Stimulated activated CD8-positive, alpha-beta memory T cell treated with anti-CD3 and anti-CD28 coated beads, Interleukin-4, amount 100 ng/mL, for 4 hours (primary cell): ENCODE data around the gene IQCC.
"Not testable (repeated sequence)": the region's sequence is repeated elsewhere in the genome, so short reads cannot be mapped to it uniquely, and the experiment has no call there.

Source experiments
- DNase-seq, 2 donors: peaks; one replicate each; pipeline ENCODE4 v3.0.0-alpha.2; 2020; ENCODE audit warnings: low read depth in 2 of 2, low spot score in 1 of 2

IQCC gene

GRCh38 chr1:32205401-32206370 is at the start of gene IQCC:
IQCC (plus strand) TSS chr1:32205671; CDS start chr1:32205682, 11 bp downstream.
- peak; percentile 51 to 68 for DNase-seq

GRCh38 chr1:32159189-32159588 is 46.3 kb upstream of the IQCC start:
- no peak for DNase-seq

DNA sequence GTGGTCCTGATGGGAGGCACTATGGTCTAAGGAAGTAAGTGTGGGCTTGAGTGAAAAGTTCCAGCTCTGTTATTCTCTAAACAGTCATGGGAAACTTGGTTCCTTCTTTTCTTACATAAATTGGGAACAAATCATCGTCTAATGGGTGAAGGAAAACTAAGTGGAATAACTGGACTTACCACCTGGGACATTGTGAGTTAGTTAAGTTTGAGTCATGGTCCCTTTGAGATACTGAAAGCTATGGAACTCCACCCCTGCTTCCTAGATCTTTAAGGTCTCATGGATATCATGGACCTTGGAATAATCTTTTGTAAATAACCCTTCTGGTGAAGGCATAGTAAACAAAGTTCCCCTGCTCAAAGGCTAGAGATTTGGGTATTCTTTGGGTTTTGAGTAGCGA is 42.1 kb upstream of the IQCC start:
- DNase-seq = no peak

DNA sequence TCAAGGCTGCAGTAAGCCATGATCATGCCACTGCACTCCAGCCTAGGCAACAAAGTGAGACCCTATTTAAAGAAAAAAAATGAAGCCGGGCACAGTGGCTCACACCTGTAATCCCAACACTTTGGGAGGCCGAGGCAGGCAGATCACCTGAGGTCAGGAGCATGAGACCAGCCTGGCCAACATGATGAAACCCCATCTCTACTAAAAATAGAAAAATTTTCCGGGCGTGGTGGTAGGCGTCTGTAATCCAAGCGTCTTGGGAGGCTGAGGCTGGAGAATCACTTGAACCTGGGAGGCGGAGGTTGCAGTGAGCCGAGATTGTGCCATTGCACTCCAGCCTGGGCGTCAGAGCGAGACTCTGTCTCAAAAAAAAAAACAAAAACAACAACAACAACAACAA is 39.8 kb upstream of the IQCC start:
- not testable (repeated sequence) for DNase-seq

GRCh38 chr1:32170991-32171390 is 34.5 kb upstream of the IQCC start:
- no peak for DNase-seq

DNA sequence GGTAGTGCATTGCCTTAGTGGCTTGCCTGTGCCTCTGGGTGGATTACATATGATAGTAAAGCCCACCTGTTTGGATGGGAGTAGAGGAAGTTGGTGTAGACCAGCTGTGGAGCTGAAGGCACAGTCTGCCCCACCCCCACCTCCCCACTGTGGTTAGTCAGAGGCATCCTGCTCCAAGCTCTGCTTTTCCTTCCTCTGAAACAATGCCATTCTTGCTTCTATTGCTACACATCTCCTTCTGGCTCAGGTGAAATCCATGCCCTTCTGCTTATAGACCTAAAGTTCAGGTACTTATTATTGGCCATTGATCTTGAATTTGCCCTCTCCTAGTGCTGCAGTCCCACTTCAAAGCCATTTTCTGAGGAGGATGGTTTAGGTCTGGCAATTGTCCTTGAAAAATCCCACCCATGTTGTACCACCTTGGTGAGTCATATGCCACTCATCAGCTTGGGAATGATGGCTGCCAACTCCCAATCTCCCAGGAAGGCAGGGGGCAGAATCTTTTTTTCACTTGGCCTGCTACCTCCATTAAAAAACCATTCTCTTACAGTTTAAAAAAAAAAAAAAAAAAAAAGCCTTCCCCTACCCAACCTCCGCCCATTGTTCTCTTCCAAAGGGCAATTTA is 32.7 kb upstream of the IQCC start:
- DNase-seq = no peak

DNA sequence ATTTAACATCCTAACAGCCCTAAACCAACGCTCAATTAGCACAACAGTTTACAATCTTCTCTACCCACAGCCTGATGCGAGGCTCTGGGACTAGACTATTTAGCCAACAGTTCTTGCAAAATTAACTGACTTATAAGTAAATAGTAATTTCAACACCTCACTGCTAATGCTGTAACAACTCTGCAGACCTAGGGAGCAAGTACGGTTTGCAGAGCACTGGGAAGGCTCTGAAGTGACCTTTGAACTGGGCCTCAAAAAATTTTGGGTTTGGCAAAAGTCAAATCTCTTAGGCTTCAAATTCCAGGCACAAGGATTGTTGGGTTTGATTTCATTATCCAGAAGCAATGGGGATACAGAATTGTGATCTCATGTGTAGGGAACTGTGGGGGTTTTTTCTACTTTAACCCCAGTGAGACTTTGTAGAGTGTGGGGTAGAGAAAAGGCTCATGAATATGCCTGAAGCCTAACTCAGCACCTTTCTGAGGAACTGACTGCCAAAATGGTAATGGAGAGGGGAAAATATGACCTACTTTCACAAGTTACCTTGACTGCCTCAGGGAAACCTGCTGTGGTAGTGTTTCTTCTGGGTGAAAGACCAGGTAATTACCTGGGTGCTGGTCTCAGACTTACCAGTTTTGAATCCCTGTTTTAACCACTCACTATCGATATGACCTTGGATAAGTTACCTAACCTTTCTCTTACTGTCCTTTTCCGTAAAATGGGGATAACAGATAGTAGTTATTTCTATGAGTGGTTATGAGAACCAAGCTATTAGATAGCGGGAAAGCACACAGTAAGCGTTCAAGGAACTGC is 26.9 kb upstream of the IQCC start:
- no peak for DNase-seq

DNA sequence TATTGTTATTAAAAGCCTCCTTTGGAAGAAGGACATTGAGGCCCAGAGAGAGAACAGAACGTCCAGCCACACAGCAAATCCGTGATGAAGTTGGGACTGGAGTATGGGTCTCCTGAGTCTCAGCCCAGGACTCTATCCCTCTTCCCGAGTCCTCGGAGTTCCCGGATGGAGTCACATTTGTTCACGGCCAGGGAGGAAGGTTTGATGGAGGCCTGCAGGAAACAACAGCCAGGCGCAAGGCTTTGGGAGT is 26.4 kb upstream of the IQCC start:
- no peak for DNase-seq

GRCh38 chr1:32179443-32180185 is 25.9 kb upstream of the IQCC start, which contains the start of gene TXLNA:
TXLNA (plus strand) TSS chr1:32179675; CDS start chr1:32180346, 671 bp downstream.
- DNase-seq = peak; percentile 71 to 79

DNA sequence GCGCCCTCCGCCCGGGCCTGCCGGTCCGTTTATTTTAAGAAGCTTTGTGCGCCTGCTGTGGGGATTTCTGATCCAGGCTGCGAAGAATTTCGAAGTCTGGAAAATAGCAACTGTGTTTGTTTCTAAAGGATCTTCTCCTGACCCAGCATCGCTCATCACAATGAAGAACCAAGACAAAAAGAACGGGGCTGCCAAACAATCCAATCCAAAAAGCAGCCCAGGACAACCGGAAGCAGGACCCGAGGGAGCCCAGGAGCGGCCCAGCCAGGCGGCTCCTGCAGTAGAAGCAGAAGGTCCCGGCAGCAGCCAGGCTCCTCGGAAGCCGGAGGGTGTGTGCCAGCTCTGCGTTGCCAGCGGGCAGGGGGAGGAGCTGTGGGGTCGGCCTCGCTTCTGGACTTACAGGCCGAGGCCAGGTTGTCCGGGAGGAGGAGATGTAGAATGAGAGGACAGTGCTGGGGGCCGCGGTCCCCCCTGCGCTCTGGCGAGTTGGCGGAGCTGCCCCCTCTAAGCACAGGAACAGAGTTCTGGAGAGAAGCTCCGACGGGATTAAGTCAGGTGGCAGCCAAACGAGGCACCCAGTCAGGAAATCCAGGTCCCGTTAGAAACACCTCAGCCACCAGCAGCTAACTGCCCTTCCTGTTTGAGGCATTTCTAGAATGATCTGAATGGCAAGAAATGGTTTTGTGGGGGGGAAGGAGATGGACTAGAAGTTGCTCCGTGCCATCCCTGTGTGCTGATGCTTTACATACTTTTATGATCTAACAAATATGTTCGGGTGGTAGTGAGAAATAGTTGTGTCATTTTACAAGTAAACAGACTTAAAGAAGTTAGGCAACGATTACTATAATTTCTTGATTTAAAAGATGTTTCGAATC is 25.0 kb upstream of the IQCC start:
- no peak for DNase-seq

DNA sequence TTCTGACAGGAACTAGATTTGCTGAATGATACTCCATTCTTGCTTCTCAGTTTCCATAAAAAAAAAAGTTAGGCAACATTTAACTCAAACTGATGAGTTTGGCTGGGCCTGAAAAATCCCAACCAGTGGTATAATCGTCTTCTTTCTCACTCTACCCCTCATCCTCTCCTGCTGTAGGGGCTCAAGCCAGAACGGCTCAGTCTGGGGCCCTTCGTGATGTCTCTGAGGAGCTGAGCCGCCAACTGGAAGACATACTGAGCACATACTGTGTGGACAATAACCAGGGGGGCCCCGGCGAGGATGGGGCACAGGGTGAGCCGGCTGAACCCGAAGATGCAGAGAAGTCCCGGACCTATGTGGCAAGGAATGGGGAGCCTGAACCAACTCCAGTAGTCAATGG is 24.4 kb upstream of the IQCC start:
- DNase-seq = no peak

DNA sequence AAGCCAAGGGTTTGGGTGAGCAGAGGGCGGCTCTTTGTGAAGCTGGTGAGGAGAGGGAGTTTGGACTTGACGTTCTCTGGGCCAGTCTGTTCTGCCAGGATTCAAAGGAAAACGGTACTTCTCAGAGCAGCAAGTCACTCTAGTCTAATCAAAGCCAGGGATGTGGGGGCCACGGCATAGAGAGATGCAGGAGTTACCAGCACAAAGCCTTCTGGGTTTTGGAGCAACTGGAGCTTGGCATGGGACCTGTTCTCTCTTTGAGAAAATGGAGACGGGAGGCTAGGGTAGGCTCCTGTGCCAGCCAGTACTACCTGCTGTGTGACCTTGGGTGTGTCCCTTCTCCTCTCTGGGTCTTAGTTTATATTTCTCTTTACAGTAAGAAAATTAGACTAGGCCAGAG is 23.9 kb upstream of the IQCC start:
- DNase-seq = no peak

GRCh38 chr1:32182060-32182459 is 23.4 kb upstream of the IQCC start:
- DNase-seq = no peak

- DNase-seq = no peak
These were observed 20.8 kb upstream of the IQCC start for GRCh38 chr1:32184650-32185049.

DNA sequence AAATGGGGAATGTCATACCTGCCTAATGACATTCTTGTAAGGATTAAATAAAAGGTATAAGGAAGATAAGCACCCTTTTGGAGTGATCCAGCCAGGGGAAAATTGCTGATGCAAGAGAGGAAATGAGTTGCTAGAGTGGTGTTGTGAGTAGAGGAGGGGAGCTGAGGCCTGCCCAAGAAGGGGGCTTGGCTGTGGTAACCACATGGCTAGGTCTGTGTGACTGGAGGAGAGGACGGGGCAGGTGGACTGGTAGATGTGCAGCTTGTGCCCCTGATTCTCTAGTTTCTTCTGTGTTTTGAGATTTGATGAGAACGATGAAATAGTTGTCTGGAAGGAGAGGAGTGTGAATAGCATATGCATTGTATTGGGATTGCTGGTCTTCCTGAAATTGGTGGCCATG is 19.4 kb upstream of the IQCC start:
- no peak for DNase-seq

- no peak for DNase-seq
These were observed 19.0 kb upstream of the IQCC start for GRCh38 chr1:32186491-32186890.

DNA sequence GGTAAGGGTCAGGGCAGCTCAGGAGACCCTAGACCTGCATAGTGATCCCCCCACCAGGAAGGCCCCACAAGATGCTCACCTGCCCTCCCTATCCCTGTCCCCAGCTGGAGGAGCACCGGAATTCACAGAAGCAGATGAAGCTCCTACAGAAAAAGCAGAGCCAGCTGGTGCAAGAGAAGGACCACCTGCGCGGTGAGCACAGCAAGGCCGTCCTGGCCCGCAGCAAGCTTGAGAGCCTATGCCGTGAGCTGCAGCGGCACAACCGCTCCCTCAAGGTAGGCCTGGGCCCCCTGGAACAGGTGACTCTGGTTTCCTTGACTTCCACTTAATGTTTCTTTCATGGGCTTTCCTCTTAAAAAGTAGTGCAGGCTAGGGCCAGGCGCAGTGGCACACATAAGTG is 17.6 kb upstream of the IQCC start:
- DNase-seq = no peak

DNA sequence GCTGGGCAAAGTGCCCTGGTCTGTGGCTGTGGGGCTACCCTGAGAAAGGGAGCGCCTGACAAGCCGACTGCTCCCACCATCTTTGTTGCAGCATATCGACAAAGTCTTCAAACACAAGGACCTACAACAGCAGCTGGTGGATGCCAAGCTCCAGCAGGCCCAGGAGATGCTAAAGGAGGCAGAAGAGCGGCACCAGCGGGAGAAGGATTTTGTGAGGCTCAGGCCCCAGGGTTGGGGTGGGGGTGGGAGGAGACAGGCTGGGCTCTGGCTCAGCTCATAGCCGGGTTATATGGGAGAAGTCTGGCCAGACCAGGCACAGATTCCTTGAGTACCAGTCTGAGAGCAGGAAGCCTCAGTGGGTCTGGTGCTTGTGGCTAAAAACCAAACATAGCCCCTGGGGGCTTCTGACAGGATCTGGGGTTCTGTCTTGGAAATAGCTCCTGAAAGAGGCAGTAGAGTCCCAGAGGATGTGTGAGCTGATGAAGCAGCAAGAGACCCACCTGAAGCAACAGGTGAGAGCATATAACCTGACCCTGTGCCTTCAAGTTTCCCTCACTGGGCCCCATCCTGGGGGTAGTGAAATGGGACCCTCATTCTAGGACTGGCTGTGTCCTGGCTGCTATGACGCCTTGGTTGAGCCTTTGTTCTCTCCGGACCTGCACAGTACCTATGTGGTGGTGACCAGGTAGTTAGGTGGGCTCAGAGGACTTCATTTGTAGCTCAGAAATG is 13.1 kb upstream of the IQCC start:
- DNase-seq = no peak

- no peak for DNase-seq
These were observed 10.5 kb upstream of the IQCC start for GRCh38 chr1:32194984-32195383.

DNA sequence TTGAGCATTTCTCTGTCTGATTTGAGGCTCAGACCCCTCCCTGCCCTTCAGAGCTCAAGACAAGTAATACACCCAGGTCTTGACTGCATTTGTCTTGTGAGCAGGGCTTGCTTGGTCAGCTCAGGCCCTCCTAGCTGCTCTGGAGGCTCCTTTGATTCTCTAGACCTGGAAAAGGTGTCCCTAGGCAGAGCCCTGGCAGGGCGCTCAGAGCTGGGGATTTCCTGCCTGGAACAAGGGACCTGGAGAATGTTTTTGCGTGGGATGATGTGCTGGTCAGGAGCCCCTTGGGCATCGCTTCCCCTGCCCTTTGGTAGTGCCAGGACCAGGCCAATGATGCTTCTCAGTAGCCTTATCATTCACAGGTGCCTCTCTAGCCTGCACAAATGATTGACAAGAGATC is 9.9 kb upstream of the IQCC start:
- DNase-seq = no peak
